DMS79 treated with DMSO at 0.1 percent for 48 hours (cell line): ENCODE data around the gene LONP2.
A peak's percentile ranks its signal among the peaks of the same experiment; 100 is the strongest.
"Not testable (repeated sequence)": the region's sequence is repeated elsewhere in the genome, so short reads cannot be mapped to it uniquely, and the experiment has no call there.

Experiments
- DNase-seq: peaks from one replicate; lab custom pipeline; 2025; lab: John Stamatoyannopoulos, UW

The LONP2 gene

GRCh38 chr16:48335961-48336360 is 91.9 kb downstream of the LONP2 start:
- DNase-seq: no peak

DNA sequence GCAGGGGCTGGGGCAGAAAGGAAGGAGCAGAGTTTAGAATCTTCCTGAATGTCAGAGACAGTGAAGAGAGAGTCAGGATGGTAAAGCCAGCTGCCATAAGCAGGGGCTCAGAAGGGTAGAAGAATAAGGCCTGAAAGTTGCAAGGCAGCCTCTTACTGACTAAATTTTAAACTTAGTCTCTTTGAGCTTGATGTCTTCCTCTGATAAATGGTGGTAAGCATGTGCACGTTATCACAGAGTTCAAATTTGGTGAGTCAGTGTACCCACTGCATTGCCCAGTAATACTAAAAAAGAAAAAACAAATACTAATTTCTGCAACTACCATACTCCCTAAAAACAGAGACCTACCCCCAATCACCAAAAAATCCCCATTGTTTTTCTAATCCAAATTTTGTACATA is 96.0 kb downstream of the LONP2 start:
- DNase-seq: no peak

GRCh38 chr16:48342591-48342990 is 98.5 kb downstream of the LONP2 start:
- DNase-seq: no peak

- DNase-seq: no peak
These were observed 103.2 kb downstream of the LONP2 start for GRCh38 chr16:48347191-48347865.

DNA sequence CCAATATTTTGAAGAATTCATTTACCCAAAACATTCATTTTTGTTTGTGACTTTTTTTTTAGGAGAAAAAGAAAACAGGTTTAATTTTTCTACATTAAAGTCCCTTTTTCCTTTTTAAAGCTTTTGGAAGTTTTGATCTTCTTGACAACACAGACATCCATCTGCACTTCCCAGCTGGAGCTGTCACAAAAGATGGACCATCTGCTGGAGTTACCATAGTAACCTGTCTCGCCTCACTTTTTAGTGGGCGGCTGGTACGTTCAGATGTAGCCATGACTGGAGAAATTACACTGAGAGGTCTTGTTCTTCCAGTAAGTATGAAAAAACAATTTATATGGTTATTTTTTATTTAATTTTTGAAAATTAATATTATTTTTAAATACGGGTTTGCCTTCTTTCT is 103.9 kb downstream of the LONP2 start:
- DNase-seq: no peak

DNA sequence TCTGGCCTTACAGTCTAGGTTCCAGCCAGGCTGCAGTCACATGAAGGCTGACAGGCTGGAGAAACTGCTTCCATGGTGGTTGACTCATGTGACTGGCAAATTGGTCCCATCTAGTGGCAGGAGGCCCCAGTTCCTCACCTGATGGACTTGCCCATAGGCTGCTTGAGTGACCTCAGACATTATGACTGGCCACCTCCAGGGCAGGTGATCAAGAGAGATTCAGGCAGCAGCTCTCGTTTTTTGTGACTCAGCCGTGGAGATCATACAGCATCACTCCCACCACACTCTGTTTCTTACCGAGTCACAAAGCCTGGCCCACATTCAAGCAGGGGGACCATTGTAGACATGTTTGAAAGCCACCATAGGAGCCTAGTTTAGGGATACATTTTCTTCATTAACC is 106.6 kb downstream of the LONP2 start:
- no peak for DNase-seq

GRCh38 chr16:48352648-48353390 is 108.7 kb downstream of the LONP2 start:
- no peak for DNase-seq

DNA sequence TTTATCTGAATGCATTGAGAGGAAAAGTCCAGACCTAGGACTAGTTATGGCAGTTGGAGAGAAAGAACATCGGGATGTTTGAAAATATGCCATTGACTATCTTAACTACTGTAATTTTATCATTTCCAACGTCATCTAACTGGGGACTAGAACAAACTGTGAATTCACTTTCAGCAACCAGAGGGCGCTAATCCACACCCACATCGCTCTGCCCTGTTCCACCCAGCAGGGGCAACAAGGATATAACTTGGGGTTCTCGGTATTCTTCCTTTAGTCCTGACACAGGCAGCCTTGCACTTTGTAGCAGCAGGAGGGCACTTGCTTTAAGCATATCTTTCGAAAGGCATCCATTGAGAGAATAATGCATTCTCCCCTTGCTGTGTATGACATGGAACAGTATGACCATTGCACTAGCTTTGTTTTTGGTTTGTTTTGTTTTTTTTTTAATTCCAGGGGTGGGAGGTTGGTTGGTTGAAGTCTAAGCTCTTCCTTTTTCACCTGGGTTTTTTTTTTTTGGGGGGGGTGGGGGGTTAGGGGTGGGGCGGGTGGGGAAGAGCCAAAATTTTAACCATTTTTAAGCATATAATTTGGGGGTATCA is 109.6 kb downstream of the LONP2 start:
- no peak for DNase-seq

GRCh38 chr16:48354385-48354784 is 110.3 kb downstream of the LONP2 start:
- not testable (repeated sequence) for DNase-seq

GRCh38 chr16:48354877-48355855 is 111.1 kb downstream of the LONP2 start:
- DNase-seq: no peak

DNA sequence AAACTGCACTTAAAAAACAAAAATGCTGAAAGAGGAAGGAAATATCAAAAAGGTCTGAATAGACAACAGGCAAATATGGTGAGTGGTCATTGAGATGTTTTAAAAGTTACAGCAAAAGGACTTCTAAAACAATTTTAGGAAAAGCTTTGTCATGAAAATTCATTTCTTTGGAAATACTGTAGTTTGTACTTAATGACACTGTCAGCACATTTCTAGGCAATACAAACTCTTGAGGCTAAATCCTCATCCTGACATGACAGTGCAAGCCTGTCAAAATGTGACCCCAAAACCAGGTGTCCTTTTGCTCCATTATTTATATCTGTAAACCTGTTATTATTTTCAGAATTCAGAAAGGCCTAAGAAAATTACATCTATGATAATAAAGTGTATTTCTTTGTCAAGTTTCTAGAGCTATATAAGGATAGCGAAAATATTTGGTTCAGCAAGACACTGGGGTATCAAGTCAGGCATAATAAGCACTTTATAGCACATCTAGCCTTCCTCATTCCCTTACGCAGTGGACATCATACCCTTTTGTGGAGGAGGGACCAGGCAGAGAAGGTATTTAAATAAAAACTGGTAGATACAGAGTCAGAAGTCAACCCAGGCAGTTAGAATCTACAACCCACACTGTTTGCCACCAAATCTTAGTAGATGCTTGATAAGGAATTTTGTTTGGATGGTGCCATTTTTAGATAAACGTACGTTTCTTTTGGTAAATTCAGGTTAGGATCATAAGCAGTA is 112.7 kb downstream of the LONP2 start:
- no peak for DNase-seq

DNA sequence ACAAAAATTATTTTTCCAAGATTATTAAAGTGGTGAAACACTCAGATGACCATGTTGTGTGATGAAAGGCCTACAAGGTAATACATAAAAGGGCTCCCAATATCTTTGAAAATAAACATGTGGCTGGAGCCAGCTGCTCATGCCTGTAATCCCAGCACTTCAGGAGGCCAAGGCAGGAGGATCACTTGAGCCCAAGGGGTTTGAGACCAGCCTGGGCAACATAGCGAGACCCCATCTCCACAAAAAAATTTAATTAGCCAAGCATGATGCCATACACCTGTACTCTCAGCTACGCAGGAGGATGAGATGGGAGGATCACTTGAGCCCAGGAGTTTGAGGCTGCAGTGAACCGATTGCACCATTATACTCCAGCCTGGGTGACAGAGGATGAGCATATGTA is 114.3 kb downstream of the LONP2 start:
- no peak for DNase-seq

- DNase-seq: no peak
These were observed 115.9 kb downstream of the LONP2 start for GRCh38 chr16:48359983-48360382.

GRCh38 chr16:48361012-48361411 is 116.9 kb downstream of the LONP2 start:
- no peak for DNase-seq

DNA sequence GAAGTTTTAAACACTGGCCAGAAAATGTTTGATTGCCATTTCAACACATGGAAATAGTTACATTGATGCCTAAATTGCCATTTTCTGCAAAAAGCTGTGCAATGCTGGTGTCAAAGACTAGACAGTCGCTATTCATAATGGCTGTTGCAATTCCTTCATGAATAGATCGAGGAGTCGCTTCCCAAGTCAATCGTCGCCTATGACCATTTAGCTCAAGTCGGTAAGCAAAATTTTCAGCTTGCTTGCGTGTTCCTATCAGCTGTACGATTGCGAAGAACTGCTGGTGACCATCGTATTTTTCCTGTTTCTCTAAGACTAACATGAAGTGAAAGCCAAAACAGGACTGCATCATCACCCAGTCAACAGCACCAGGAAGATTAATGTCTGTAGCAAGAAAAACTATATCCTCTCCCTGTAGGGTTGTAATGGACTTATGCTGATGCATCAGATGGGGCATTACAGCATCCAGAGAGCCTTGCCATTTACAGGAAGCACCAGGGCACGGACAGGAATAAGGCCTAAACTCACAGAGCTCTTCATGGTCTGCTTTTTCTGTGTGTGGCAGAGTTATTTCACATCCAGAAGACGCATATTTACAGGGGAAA is 117.5 kb downstream of the LONP2 start:
- DNase-seq: no peak

GRCh38 chr16:48365025-48365600 is 121.0 kb downstream of the LONP2 start:
- peak; percentile 39 for DNase-seq

GRCh38 chr16:48365601-48366164 is 121.6 kb downstream of the LONP2 start:
- DNase-seq: peak; percentile 33

GRCh38 chr16:48366165-48367093 is 122.3 kb downstream of the LONP2 start:
- peak; percentile 30 for DNase-seq

DNA sequence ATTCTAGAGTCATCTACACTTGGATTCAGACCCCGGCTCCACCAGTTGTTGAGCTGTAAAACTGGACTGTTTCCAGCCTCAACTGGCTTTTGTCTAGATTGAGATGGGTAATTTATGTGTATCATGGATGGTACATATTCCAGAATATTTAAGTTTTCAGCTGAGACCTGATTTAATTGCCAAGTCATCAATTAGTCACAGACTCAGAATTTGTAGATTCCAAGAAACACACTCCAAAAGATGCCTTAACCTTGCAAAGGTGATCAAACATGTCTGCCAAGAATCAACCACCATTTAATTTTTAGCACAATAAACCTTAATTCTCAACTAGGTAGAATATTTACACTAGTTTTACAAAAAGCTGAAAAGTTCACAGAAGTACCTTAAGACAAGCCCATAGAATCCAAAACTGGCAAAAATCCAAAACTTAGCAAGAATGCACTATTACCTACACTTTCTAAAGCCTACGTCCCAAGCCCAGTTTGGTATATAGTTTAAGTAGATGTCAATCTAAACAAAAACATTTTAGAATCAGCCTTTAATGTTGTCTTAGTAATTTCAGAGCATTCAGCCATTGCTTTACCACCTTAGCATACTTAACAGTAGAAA is 123.4 kb downstream of the LONP2 start:
- no peak for DNase-seq
